ENCODE data around the gene TSHZ2.

DNA sequence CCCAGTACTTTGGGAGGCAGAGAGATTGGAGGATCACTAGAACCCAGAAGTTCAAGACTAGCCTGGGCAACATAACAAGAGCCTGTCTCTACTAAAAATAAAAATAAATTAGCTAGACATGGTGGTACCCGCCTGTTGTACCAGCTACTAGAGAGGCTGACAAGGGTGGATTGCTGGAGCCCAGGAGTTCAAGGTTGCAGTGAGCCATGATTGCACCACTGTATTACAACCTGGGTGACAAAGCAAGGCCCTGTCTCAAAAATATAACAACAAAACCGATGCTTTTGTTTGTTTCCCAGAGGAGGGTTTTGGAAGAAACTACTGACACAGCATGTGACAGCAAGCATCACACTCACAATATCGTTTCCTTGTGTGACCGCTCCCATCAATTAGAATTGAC lies 119.6 kb downstream of the TSHZ2 start:
- TF ChIP-seq CTCF (IDR thresholded peaks at IDR 0.05; ENCODE audit: low read length) (no peak), EZH2 (IDR thresholded peaks at IDR 0.05; ENCODE audit: borderline replicate concordance, low read length) (no peak)

Data from OCI-LY1 (cell line).